Choroid plexus epithelial cell (primary cell): ENCODE data around the gene PRAMEF17.
"Not testable (repeated sequence)": the region's sequence is repeated elsewhere in the genome, so short reads cannot be mapped to it uniquely, and the experiment has no call there.

Source experiments
- DNase-seq: peaks from one replicate; pipeline ENCODE4 v3.0.0-alpha.2; 2010; ENCODE audit warnings: low read depth
- H3K4me3 ChIP-seq: 2 replicates; pipeline ENCODE4 v1.5.1; 2011; ENCODE audit warnings: low read depth, mild to moderate bottlenecking, control low read depth, low read length, moderate library complexity
- TF ChIP-seq, protein P1 (sequence below): conservative IDR thresholded peaks from 2 replicates; pipeline ENCODE4 v1.5.1; 2011; ENCODE audit warnings: low read depth, mild to moderate bottlenecking, control low read depth, inconsistent platforms, low read length, moderate library complexity

PRAMEF17 gene, protein sequence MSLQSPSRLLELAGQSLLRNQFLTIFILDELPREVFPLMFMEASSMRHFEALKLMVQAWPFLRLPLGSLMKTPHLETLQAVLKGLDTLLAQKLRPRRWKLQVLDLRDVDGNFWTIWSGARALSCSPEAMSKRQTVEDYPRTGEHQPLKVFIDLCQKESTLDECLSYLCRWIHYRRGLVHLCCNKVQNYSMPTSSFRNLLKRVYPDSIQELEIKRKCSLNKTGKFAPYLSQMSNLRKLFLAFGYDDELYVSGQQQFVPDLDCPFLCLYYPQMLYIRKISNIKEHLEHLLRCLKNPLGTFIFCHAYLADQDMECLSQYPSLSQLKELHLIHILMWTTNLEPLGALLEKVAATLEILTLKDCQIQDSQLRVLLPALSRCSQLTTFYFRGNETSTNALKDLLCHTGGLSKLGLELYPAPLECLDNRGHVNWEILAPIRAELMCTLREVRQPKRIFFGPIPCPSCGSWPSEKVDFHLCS

DNA sequence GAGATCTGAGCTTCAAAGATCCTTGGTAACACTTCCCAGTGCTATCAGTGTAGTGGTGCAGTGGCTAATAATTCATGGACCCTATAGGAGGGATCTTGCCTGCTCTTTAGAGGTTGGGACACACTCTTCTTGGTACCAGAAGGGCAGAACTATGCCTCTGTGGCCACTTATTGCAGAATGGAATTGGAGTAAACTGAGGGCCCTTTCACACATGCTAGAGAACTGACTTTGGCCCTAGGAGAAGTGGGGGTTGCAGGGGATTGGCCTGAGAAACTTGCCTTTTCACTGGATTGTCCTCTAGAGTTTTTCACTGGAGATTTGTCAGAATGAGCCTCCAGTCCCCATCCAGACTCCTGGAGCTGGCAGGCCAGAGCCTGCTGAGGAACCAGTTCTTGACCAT is at the start of gene PRAMEF17:
PRAMEF17 (plus strand) TSS at position 301 of the 400 bp plus-strand sequence; CDS start at position 327, 26 bp downstream.
- DNase-seq, H3K4me3 ChIP-seq: not testable (repeated sequence)

DNA sequence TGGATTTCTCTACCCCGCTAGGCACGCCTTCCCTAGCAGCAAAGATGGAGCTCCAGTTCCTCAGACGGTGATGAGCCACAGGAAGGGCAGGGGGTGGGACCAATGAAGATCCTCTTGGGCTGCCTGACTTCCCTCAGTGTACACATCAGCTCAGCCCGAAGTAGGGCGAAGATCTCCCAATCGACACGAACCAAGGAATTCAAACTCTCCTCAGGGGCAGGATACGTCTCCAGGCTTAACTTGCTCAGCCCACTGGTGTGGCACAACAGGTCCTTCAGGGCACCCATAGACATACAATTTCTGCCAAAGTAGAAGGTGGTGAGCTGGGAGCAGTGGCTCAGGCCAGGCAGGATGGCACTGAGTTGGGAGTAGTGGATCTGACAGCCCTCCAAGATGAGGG is 46.9 kb upstream of the PRAMEF17 start:
- not testable (repeated sequence) for H3K4me3 ChIP-seq

DNA sequence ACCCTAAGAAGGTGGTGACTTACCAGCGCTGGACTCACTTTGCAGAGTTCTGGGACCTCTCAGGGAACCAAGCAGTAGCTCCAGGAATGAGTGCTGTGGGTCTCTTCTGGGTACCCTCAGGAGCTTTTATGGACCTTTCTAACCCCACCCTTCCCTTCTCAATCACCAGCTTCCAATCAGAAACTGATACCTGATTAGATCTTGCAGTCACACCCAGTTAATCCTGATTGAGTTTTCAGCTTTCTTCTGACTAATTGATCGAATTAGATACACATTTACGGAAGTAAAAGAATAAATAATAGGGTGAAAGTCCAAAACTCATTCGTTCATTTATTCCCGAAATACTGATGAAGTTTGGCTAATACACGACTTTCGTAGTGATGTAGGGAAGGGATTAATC is 42.4 kb upstream of the PRAMEF17 start, which contains the start of gene PRAMEF14:
PRAMEF14 (minus strand) TSS at position 101 of the 400 bp plus-strand sequence. CDS start 1,820 bp downstream, outside the sequence.
- not testable (repeated sequence) for H3K4me3 ChIP-seq, DNase-seq

More for the DNA sequence above, 46.9 kb upstream of the PRAMEF17 start:
- not testable (repeated sequence) for DNase-seq

DNA sequence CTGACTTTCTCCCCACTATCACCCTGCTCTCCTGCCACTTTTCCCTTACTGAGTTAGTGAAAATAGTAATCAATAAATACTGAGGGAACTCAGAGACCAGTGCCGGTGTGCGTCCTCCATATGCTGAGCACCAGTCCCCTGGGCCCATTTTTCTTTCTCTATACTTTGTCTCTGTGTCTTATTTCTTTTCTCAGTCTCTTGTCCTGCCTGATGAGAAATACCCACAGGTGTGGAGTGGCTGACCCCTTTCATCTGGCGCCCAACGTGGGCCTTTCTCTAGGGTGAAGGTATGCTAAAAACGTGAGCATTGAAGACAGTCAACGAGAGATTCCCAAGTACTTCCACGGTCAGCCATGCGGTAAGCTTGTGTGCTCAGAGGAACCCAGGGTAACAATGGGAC is 36.0 kb upstream of the PRAMEF17 start:
- peak; percentile 1 for DNase-seq
- not testable (repeated sequence) for H3K4me3 ChIP-seq

DNA sequence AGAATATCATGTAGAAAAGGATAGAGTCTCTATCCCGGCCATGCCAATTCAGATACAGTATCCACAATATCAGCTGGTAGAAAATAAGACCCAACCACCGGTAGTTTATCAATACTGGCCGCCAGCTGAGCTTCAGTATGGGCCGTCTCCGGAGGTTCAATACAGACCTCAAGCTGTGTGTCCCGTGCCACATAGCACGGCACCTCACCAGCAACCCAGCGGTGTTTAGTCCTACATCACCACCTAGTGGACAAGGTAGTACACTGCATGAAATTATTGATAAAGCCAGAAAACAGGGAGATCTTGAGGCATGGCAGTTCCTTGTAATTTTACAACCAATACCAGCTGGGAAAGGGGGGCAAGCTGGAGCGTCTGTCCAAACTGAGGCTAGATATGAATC is 35.0 kb upstream of the PRAMEF17 start:
- H3K4me3 ChIP-seq, DNase-seq: not testable (repeated sequence)

DNA sequence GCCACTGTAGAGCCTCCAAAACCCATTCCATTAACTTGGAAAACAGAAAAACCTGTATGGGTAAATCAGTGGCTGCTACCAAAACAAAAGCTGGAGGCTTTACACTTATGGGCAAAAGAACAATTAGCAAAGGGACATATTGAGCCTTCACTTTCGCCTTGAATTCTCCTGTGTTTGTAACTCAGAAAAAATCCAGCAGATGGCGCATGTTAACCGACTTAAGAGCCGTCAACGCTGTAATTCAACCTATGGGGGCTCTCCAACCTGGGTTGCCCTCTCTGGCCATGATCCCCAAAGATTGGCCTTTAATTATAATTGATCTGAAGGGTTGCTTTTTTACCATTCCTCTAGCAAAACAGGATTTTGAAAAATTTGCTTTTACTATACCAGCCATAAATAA is 32.7 kb upstream of the PRAMEF17 start:
- TF ChIP-seq, protein P1, sequence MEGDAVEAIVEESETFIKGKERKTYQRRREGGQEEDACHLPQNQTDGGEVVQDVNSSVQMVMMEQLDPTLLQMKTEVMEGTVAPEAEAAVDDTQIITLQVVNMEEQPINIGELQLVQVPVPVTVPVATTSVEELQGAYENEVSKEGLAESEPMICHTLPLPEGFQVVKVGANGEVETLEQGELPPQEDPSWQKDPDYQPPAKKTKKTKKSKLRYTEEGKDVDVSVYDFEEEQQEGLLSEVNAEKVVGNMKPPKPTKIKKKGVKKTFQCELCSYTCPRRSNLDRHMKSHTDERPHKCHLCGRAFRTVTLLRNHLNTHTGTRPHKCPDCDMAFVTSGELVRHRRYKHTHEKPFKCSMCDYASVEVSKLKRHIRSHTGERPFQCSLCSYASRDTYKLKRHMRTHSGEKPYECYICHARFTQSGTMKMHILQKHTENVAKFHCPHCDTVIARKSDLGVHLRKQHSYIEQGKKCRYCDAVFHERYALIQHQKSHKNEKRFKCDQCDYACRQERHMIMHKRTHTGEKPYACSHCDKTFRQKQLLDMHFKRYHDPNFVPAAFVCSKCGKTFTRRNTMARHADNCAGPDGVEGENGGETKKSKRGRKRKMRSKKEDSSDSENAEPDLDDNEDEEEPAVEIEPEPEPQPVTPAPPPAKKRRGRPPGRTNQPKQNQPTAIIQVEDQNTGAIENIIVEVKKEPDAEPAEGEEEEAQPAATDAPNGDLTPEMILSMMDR = peak; percentile 54
- DNase-seq = peak; percentile 76
- H3K4me3 ChIP-seq = not testable (repeated sequence)

DNA sequence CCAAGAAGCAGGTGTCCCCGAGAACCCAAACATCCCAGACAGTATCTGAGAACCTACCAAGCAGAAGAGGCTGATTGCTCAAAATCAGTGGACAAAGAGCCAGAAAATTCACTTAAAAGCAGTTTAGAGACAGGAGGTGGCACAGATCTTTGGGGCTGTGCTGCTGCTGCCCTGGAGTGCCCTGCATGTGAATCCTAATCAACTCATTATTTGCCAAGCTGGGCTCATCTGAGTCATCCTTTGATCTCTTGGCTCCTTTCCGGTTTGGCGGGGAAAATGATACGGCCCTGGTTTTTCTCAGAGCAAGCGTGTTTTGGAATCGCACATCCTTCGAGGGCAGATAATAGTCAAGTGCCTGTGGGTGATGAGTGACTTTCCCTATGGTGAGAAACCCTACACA is 27.1 kb upstream of the PRAMEF17 start:
- not testable (repeated sequence) for H3K4me3 ChIP-seq, DNase-seq

DNA sequence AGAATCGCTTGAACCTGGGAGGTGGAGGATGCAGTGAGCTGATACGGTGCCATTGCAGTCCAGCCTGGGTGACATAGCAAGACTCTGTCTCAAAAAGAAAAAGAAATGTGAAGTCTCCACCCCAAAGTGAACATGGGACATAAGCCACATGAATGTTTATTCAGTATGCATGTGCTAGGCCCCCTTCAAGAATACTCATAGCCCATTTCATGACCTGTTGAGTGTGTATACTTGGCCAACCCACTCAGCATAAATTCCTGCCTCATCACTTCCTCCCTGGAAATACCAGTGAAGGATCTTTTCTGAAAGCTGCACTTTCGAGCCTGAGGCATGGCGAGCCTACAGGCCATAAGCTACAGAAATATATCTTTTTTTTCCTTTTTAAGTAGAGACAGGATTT is 24.5 kb upstream of the PRAMEF17 start:
- not testable (repeated sequence) for H3K4me3 ChIP-seq, DNase-seq

DNA sequence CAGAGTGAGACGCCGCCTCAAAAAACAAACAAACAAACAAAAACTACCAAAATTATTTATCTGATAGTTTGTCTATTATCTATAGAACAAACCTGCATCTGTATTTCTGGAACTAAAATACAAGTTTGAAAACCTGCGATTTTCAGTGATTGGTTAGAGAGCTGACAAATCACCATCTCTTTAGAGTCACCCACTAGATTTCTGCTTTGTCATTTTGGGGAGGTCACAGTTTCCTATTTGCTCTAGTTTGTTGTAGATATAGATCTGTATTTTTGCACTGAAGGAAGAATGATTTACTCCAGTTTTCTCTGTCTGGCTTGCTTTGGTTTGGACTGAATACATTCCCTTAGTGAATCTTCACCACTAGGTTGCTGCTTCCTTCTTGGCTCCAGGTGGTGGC is 22.9 kb upstream of the PRAMEF17 start:
- H3K4me3 ChIP-seq = not testable (repeated sequence)

DNA sequence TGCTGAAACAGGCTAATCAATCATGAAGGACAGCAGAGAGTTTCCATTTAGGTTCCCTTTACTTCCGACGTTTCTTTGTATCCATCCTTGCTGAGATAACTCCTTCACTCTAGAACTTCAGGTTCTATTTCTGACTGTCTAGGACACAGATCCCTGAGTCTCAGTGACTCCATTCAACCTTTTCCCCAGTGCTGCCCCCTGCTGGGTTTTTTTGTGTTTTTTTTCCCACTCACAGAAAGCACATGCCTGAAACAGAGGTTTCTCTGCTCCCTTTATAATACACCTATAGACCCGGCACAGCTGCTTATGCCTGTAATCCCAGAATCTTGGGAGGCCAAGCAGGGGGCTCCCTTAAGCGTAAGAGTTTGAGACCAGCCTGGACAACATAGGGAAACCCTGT is 20.9 kb upstream of the PRAMEF17 start:
- not testable (repeated sequence) for DNase-seq

More for the DNA sequence above, 22.9 kb upstream of the PRAMEF17 start:
- DNase-seq = not testable (repeated sequence)

DNA sequence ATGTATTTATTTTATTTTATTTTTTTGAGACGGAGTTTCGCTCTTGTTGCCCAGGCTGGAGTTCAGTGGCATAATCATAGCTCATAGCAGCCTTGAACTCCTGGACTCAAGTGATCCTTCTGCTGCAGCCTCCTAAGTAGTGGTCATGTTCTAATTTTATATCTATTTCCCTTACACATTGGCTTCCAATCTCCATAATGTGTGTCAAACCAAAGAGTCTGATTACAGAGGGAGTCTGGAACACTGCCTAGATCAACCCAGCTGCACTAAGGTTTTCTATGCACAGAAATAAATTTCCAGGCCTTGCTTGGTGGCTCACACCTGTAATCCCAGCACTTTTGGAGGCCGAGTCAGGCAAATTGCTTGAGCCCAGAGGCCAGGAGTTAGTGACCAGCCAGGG is 10.4 kb upstream of the PRAMEF17 start:
- not testable (repeated sequence) for H3K4me3 ChIP-seq, DNase-seq

More for the DNA sequence above, 20.9 kb upstream of the PRAMEF17 start:
- H3K4me3 ChIP-seq = not testable (repeated sequence)

DNA sequence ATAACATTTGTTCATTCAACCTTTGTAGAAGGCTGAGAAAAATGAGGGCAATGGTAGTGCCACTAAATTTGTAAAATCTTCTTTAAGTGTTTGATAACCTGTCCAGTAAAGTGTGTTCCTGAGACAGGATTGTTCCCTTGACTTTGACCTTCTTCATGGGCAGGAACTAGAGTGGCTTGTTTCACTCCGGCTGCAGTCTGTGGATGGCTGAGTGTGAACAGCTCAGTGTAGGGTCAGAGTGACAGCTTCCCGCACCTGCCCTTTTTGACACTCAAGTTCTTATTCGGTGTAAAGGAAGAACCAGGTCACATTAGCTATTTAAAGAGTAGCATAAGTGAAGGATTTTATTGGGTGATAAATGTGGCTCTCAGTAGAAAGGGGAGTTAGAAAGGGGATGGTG is 9.1 kb upstream of the PRAMEF17 start:
- H3K4me3 ChIP-seq, DNase-seq: not testable (repeated sequence)

DNA sequence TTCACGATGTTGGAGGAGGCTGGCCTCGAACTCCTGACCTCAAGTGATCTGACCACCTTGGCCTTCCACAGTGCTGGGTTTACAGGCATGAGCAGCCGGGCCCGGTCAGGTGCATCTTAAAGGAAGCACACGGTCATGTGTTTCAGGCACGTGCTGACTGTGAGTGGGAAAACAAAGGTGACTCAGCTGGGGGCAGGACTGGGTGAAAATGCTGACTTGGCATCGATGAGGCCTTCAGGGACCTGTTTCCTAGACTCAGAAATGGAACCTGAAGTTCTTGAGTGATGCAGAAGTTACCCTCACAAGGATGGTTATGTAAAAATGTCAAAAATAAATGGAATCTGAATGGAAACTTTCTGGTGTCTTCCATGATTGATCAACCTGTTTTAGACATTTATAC is 3.6 kb downstream of the PRAMEF17 start:
- not testable (repeated sequence) for DNase-seq, H3K4me3 ChIP-seq

DNA sequence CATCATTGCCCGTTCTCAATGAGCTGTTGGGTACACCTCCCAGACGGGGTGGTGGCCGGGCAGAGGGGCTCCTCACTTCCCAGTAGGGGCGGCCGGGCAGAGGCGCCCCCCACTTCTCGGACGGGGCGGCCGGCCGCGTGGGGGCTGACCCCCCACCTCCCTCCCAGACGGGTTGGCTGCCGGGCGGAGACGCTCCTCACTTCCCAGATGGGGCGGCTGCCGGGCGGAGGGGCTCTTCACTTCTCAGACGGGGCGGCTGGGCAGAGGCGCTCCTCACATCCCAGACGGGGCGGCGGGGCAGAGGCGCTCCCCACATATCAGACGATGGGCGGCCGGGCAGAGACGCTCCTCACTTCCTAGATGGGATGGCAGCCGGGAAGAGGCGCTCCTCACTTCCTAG is 5.3 kb downstream of the PRAMEF17 start:
- H3K4me3 ChIP-seq, DNase-seq: not testable (repeated sequence)

DNA sequence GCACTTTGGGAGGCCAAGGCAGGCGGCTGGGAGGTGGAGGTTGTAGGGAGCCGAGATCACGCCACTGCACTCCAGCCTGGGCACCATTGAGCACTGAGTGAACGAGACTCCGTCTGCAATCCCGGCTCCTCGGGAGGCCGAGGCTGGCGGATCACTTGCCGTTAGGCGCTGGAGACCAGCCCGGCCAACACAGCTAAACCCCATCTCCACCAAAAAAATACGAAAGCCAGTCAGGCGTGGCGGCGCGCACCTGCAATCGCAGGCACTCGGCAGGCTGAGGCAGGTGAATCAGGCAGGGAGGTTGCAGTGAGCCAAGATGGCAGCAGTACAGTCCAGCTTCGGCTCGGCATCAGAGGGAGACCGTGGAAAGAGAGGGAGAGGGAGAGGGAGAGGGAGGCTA is 5.9 kb downstream of the PRAMEF17 start:
- not testable (repeated sequence) for H3K4me3 ChIP-seq, DNase-seq
